H9 (cell line): ENCODE measurements around the gene AKT1S1. TPM values are rescaled to one million over a fixed set of nuclear protein-coding genes. Genes with fewer than 3 reads are reported as not detected.
A peak's percentile ranks its signal among the peaks of the same experiment; 100 is the strongest.

Source experiments
- DNase-seq: peaks from one replicate; pipeline ENCODE4 v3.0.0-alpha.2; 2017
- H2AFZ ChIP-seq: one replicate; pipeline ENCODE4 v1.6.1; 2013; ENCODE audit warnings: mild to moderate bottlenecking, low read length, control low read depth, moderate library complexity
- H2AK5ac ChIP-seq: 2 replicates; pipeline ENCODE4 v1.6.1; 2013; ENCODE audit warnings: low read length, control low read depth, mixed read lengths; ENCODE audit not compliant: insufficient read length
- H2BK120ac ChIP-seq: one replicate; pipeline ENCODE4 v1.6.1; 2013; ENCODE audit warnings: low read depth, mild to moderate bottlenecking, low read length, control low read depth, inconsistent platforms; ENCODE audit not compliant: poor library complexity, severe bottlenecking
- H2BK12ac ChIP-seq: 2 replicates; pipeline ENCODE4 v1.6.1; 2013; ENCODE audit warnings: low read length, control low read depth, mixed read lengths, low read depth; ENCODE audit not compliant: insufficient read length
- H2BK15ac ChIP-seq: 2 replicates; pipeline ENCODE4 v1.6.1; 2013; ENCODE audit warnings: low read depth, low read length, control low read depth
- H2BK20ac ChIP-seq: one replicate; pipeline ENCODE4 v1.6.1; 2013; ENCODE audit warnings: low read depth, mild to moderate bottlenecking, low read length, control low read depth, inconsistent platforms; ENCODE audit not compliant: poor library complexity, severe bottlenecking
- H2BK5ac ChIP-seq: 2 replicates; pipeline ENCODE4 v1.6.1; 2013; ENCODE audit warnings: low read length, control low read depth, mixed read lengths; ENCODE audit not compliant: insufficient read length
- H3K14ac ChIP-seq: 2 replicates; pipeline ENCODE4 v1.6.1; 2013; ENCODE audit warnings: low read length, control low read depth; ENCODE audit not compliant: insufficient read depth
- H3K18ac ChIP-seq: 2 replicates; pipeline ENCODE4 v1.6.1; 2013; ENCODE audit warnings: low read depth, mild to moderate bottlenecking, mixed read lengths, low read length, control low read depth; ENCODE audit not compliant: insufficient read length
- H3K23ac ChIP-seq: 2 replicates; pipeline ENCODE4 v1.6.1; 2013; ENCODE audit warnings: low read length, control low read depth, mixed read lengths, low read depth; ENCODE audit not compliant: insufficient read length
- H3K23me2 ChIP-seq: 2 replicates; pipeline ENCODE4 v1.6.1; 2013; ENCODE audit warnings: low read depth, mild to moderate bottlenecking, mixed read lengths, low read length, control low read depth; ENCODE audit not compliant: insufficient read length, poor library complexity, severe bottlenecking
- H3K27ac ChIP-seq: 2 replicates; pipeline ENCODE4 v1.5.1; 2013; ENCODE audit warnings: low read length, control low read depth, mixed read lengths, low read depth; ENCODE audit not compliant: insufficient read length
- H3K27me3 ChIP-seq: 2 replicates; pipeline ENCODE4 v1.6.1; 2013; ENCODE audit warnings: low read length, control low read depth, inconsistent platforms; ENCODE audit not compliant: insufficient read depth
- H3K4ac ChIP-seq: 2 replicates; pipeline ENCODE4 v1.6.1; 2013; ENCODE audit warnings: low read depth, mild to moderate bottlenecking, control low read depth, inconsistent platforms, low read length, moderate library complexity
- H3K4me1 ChIP-seq: 2 replicates; pipeline ENCODE4 v1.6.1; 2013; ENCODE audit warnings: low read length, control low read depth, inconsistent platforms; ENCODE audit not compliant: insufficient read depth
- H3K4me2 ChIP-seq: 2 replicates; pipeline ENCODE4 v1.6.1; 2013; ENCODE audit warnings: low read length, control low read depth, mixed read lengths; ENCODE audit not compliant: insufficient read length, insufficient read depth
- H3K56ac ChIP-seq: 2 replicates; pipeline ENCODE4 v1.6.1; 2013; ENCODE audit warnings: low read depth, mild to moderate bottlenecking, mixed read lengths, low read length, control low read depth; ENCODE audit not compliant: insufficient read length
- H3K79me1 ChIP-seq: 2 replicates; pipeline ENCODE4 v1.6.1; 2013; ENCODE audit warnings: low read depth, mild to moderate bottlenecking, moderate library complexity, low read length, control low read depth, inconsistent platforms; ENCODE audit not compliant: insufficient read depth, poor library complexity, severe bottlenecking
- H3K79me2 ChIP-seq: 2 replicates; pipeline ENCODE4 v1.6.1; 2013; ENCODE audit warnings: low read length, control low read depth, inconsistent platforms; ENCODE audit not compliant: insufficient read depth
- H3K9ac ChIP-seq: 2 replicates; pipeline ENCODE4 v1.6.1; 2013; ENCODE audit warnings: low read length, control low read depth, mixed read lengths; ENCODE audit not compliant: insufficient read length; ENCODE audit errors: extremely low read depth
- H3K9me3 ChIP-seq: one replicate; pipeline ENCODE4 v1.6.1; 2013; ENCODE audit warnings: low read depth, low read length, inconsistent platforms; ENCODE audit not compliant: control insufficient read depth
- H3T11ph ChIP-seq: one replicate; pipeline ENCODE4 v1.6.1; 2013; ENCODE audit warnings: mild to moderate bottlenecking, low read length, control low read depth, inconsistent platforms
- H4K20me1 ChIP-seq: one replicate; pipeline ENCODE4 v1.6.1; 2013; ENCODE audit not compliant: control insufficient read depth, insufficient read length, insufficient read depth
- H4K5ac ChIP-seq: 2 replicates; pipeline ENCODE4 v1.6.1; 2013; ENCODE audit warnings: low read depth, mild to moderate bottlenecking, mixed read lengths, low read length, control low read depth; ENCODE audit not compliant: insufficient read length
- H4K8ac ChIP-seq: replicated peaks from 2 replicates; pipeline ENCODE4 v1.6.1; 2013; ENCODE audit warnings: low read length, control low read depth, mixed read lengths, low read depth; ENCODE audit not compliant: insufficient read length
- H4K91ac ChIP-seq: 2 replicates; pipeline ENCODE4 v1.6.1; 2013; ENCODE audit warnings: low read depth, mild to moderate bottlenecking, moderate library complexity, mixed read lengths, low read length, control low read depth; ENCODE audit not compliant: insufficient read length
- H3K27ac Mint-ChIP-seq, 3 experiments: 2 replicates in 2 of 3; 3 replicates in 1 of 3; pipeline ENCODE4 v1.8.0; 2020 to 2021; ENCODE audit warnings: mixed read lengths in 3 of 3, mild to moderate bottlenecking in 1 of 3, moderate library complexity in 1 of 3
- H3K27me3 Mint-ChIP-seq: 2 replicates; pipeline ENCODE4 v1.8.0; 2021; ENCODE audit warnings: low read depth, mild to moderate bottlenecking, moderate library complexity, mixed read lengths
- H3K36me3 Mint-ChIP-seq, 3 experiments: 2 replicates in 2 of 3; 3 replicates in 1 of 3; pipeline ENCODE4 v1.8.0; 2020 to 2021; ENCODE audit warnings: low read depth in 3 of 3, mixed read lengths in 3 of 3; ENCODE audit not compliant: insufficient read depth in 1 of 3
- H3K4me1 Mint-ChIP-seq, 2 experiments: 2 replicates each; pipeline ENCODE4 v1.8.0; 2020; ENCODE audit warnings: mixed read lengths in 2 of 2
- H3K4me3 Mint-ChIP-seq, 2 experiments: 2 replicates in 1 of 2; 3 replicates in 1 of 2; pipeline ENCODE4 v1.8.0; 2020 to 2021; ENCODE audit warnings: mild to moderate bottlenecking in 2 of 2, mixed read lengths in 2 of 2, moderate library complexity in 1 of 2
- H3K9me3 Mint-ChIP-seq, 2 experiments: 2 replicates in 1 of 2; 3 replicates in 1 of 2; pipeline ENCODE4 v1.8.0; 2020; ENCODE audit warnings: mild to moderate bottlenecking in 2 of 2, mixed read lengths in 2 of 2, moderate library complexity in 1 of 2
- WGBS: extraction: QIAGEN DNeasy Blood & Tissue Kit; methylation state at CpG from one replicate; pipeline ENCODE4 v1.1.7; 2013; ENCODE audit warnings: missing lambda C conversion rate, low lambda C conversion rate, mixed read lengths; ENCODE audit not compliant: insufficient read length; ENCODE audit errors: extremely low coverage; 5-methylcytosine and 5-hydroxymethylcytosine counted together
- total RNA-seq: library from RNA; stranded (reverse); gene quantifications from 2 replicates; pipeline ENCODE4 v1.2.1, GENCODE V29; 2021
- TF ChIP-seq, protein P1 (sequence below): fragments of 200-600 bp; sonication (generic); conservative IDR thresholded peaks from 3 replicates; pipeline ENCODE4 v1.8.0; 2021; ENCODE audit warnings: antibody characterized with exemption, mild to moderate bottlenecking

Gene AKT1S1
- total RNA-seq, 1 experiment from 2014 or later, result 43.5 TPM

GRCh38 chr19:49874503-49875157 lies 2.5 kb downstream of the AKT1S1 start:
- peaks cover 17% of the 10 kb centered on the region for H3K23me2 ChIP-seq
- H2BK5ac ChIP-seq, result no peak overlapping the region
- no peak overlapping the region for H4K5ac ChIP-seq
- no peak overlapping the region for H3K56ac ChIP-seq
- H4K91ac ChIP-seq, result no peak overlapping the region
- Mint-ChIP-seq H3K27me3 (no peaks in the 10 kb centered on the region), H3K4me3 (peak overlapping the region in 1 of 2 experiments; percentile 43; a peak in 3 of 5 replicates), H3K27ac (peak overlapping the region in 2 of 3 experiments; percentile 45 to 86; a peak in 4 of 7 replicates), H3K4me1 (peaks cover 23 to 31% of the 10 kb centered on the region in 2 experiments), H3K9me3 (no peaks in the 10 kb centered on the region), H3K36me3 (peaks cover 11 to 22% (median 15%) of the 10 kb centered on the region in 3 experiments)
- no peaks in the 10 kb centered on the region for H3K79me1 ChIP-seq
- TF ChIP-seq, protein P1, sequence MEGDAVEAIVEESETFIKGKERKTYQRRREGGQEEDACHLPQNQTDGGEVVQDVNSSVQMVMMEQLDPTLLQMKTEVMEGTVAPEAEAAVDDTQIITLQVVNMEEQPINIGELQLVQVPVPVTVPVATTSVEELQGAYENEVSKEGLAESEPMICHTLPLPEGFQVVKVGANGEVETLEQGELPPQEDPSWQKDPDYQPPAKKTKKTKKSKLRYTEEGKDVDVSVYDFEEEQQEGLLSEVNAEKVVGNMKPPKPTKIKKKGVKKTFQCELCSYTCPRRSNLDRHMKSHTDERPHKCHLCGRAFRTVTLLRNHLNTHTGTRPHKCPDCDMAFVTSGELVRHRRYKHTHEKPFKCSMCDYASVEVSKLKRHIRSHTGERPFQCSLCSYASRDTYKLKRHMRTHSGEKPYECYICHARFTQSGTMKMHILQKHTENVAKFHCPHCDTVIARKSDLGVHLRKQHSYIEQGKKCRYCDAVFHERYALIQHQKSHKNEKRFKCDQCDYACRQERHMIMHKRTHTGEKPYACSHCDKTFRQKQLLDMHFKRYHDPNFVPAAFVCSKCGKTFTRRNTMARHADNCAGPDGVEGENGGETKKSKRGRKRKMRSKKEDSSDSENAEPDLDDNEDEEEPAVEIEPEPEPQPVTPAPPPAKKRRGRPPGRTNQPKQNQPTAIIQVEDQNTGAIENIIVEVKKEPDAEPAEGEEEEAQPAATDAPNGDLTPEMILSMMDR, result no peak
- DNase-seq, result no peak
- no peak overlapping the region for H3K23ac ChIP-seq
- H3K14ac ChIP-seq, result no peak overlapping the region
- H3K4me1 ChIP-seq, result peaks cover 2% of the 10 kb centered on the region; the same call in 1 of the 2 replicates
- H3T11ph ChIP-seq, result no peak overlapping the region
- no peak overlapping the region for H2AFZ ChIP-seq
- no peaks in the 10 kb centered on the region for H4K20me1 ChIP-seq
- no peak overlapping the region for H2BK120ac ChIP-seq
- no peak overlapping the region for H2BK20ac ChIP-seq
- H3K9me3 ChIP-seq, result no peaks in the 10 kb centered on the region
- no peak overlapping the region for H2AK5ac ChIP-seq
- no peak overlapping the region for H3K27ac ChIP-seq
- no peak overlapping the region for H2BK12ac ChIP-seq
- H2BK15ac ChIP-seq, result no peak overlapping the region
- H3K4ac ChIP-seq, result no peak overlapping the region
- no peak overlapping the region for H3K18ac ChIP-seq
- H3K79me2 ChIP-seq, result no peaks in the 10 kb centered on the region; the same call in 1 of the 2 replicates
- no CpG with 5 or more reads among the region's 11 CpGs for WGBS
- H3K27me3 ChIP-seq, result no peaks in the 10 kb centered on the region
- H4K8ac ChIP-seq, result no peak overlapping the region
- no peak overlapping the region for H3K4me2 ChIP-seq
- H3K9ac ChIP-seq, result no peak overlapping the region
